GM19025 (cell line): ENCODE data around the gene GPR84.
A peak's percentile ranks its signal among the peaks of the same experiment; 100 is the strongest.
"Not testable (repeated sequence)": the region's sequence is repeated elsewhere in the genome, so short reads cannot be mapped to it uniquely, and the experiment has no call there.

Source experiments
- ATAC-seq: cut with Tn5 transposase; IDR thresholded peaks from one replicate; pipeline ENCODE4 v1.9.1; 2021; ENCODE audit warnings: mild to moderate bottlenecking, low read depth, moderate library complexity; ENCODE audit not compliant: unreplicated experiment

GPR84 gene

GRCh38 chr12:54330442-54330841, 33.8 kb downstream of the GPR84 start:
- no peak for ATAC-seq

DNA sequence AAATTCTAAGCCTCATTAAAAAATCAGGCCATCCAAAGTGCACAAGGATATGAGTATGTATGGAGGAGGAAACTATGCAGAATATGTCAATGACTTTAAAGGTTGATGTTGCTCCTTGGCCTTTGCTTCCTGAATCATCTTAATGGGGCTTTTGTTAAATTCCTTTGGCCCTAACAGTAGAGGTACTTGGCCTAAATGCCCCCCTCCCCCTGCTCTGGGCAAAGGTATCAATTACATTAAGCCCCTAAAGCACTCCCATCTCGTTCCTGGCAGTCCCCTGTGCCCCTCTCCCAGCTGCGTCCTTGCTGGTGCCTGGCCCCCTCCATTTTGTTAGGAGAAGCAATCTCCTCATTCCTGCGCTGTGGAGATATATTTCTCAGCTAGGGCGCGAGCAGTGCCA, 34.5 kb downstream of the GPR84 start:
- ATAC-seq = no peak

GRCh38 chr12:54328595-54329337, 35.5 kb downstream of the GPR84 start:
- ATAC-seq = no peak

GRCh38 chr12:54325442-54326109, 38.7 kb downstream of the GPR84 start:
- not testable (repeated sequence) for ATAC-seq

DNA sequence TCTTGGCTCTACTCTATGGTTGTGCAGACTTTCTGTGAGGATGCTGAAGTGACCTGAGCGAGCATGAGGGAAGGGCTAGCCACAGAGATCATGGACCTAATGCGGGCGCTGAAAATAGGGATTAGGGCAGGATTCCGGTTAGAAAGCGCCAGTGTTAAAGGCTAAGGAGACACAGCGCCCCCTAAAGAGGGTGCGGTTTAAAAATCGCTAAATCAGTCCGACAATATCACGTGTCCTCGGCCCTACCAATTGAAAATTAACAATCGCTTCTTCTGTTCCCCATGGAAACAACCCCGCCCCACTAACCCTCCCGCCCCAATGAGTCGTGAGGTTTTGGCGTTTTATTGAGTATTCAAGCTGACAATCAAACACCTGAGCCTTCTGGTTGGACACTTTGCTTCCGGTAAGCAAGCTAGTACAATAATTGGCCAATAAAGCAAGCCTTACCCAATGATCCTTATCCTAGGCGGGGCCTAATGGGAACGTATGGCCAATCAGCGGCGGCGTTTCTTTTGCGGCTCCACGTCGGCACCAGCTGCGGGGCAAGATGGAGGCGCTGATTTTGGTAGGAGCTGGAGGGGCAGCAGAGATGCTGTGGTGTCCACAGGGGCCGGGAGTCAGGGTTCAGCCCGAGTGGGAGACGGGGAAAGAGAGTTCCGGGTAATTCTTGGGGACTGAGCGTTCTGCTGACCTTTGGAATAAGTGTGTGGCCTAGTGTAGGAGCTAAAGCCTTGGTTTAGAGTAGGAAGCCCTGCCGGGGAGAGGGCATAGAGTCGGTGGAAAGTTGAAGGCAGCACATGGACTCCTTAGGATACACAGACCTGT, 39.5 kb downstream of the GPR84 start, which contains the start of gene COPZ1:
COPZ1 (plus strand) TSS at position 515 of the 825 bp plus-strand sequence; CDS start at position 548, 33 bp downstream.
- peak; percentile 98 for ATAC-seq

- ATAC-seq = no peak
Observed at GRCh38 chr12:54321363-54321762, 42.9 kb downstream of the GPR84 start.
